Keratinocyte (primary cell): ENCODE results near the gene OTOP1. TPM values are rescaled to one million over a fixed set of nuclear protein-coding genes. Genes with fewer than 3 reads are reported as not detected.
A peak's percentile ranks its signal among the peaks of the same experiment; 100 is the strongest.

Experiments used
- DNase-seq: peaks from one replicate; pipeline ENCODE4 v3.0.0-alpha.2; 2011; ENCODE audit warnings: low read depth, missing footprints, low spot score
- FAIRE-seq: peaks from 2 replicates; lab custom pipeline; 2011; peaks lifted over from hg19 to GRCh38; lab: Jason Lieb, UNC
- H2AFZ ChIP-seq: 2 replicates; pipeline ENCODE4 v1.6.0; 2012; ENCODE audit warnings: low read length, control low read depth, inconsistent platforms; ENCODE audit not compliant: control insufficient read depth
- H3K27ac ChIP-seq: 2 replicates; pipeline ENCODE4 v1.5.1; 2011; ENCODE audit warnings: low read length; ENCODE audit not compliant: control insufficient read depth, insufficient read depth
- H3K27me3 ChIP-seq: 3 replicates; pipeline ENCODE4 v1.6.0; 2011; ENCODE audit warnings: low read length; ENCODE audit not compliant: control insufficient read depth, insufficient read depth; ENCODE audit errors: extremely low read depth
- H3K36me3 ChIP-seq, 2 experiments: 2 replicates in 1 of 2; 3 replicates in 1 of 2; pipeline ENCODE4 v1.5.1; 2011; ENCODE audit warnings: low read length in 2 of 2, mild to moderate bottlenecking in 1 of 2; ENCODE audit not compliant: control insufficient read depth in 2 of 2, insufficient read depth in 2 of 2; ENCODE audit errors: extremely low read depth in 1 of 2
- H3K4me1 ChIP-seq: 3 replicates; pipeline ENCODE4 v1.5.1; 2011; ENCODE audit warnings: low read length; ENCODE audit not compliant: control insufficient read depth, insufficient read depth; ENCODE audit errors: extremely low read depth
- H3K4me2 ChIP-seq: 3 replicates; pipeline ENCODE4 v1.6.0; 2011; ENCODE audit warnings: low read depth, low read length; ENCODE audit not compliant: control insufficient read depth, insufficient read depth; ENCODE audit errors: extremely low read depth
- H3K4me3 ChIP-seq, 3 experiments: fragments of 200-600 bp in 1 of 3; sonication (generic) in 1 of 3; 2 replicates in 2 of 3; 3 replicates in 1 of 3; pipeline ENCODE4 v1.5.1; 2011 to 2016; ENCODE audit warnings: low read length in 3 of 3, mild to moderate bottlenecking in 3 of 3, control low read depth in 2 of 3, inconsistent platforms in 1 of 3, low read depth in 1 of 3, mixed read lengths in 1 of 3, mixed run types in 1 of 3, moderate library complexity in 1 of 3; ENCODE audit not compliant: control insufficient read depth in 2 of 3, insufficient read depth in 2 of 3; ENCODE audit errors: extremely low read depth in 1 of 3
- H3K79me2 ChIP-seq: 2 replicates; pipeline ENCODE4 v1.6.0; 2012; ENCODE audit warnings: low read length; ENCODE audit not compliant: control insufficient read depth, insufficient read depth
- H3K9ac ChIP-seq: 3 replicates; pipeline ENCODE4 v1.6.0; 2011; ENCODE audit warnings: low read length; ENCODE audit not compliant: control insufficient read depth, insufficient read depth; ENCODE audit errors: extremely low read depth
- H3K9me1 ChIP-seq: 3 replicates; pipeline ENCODE4 v1.6.0; 2011; ENCODE audit warnings: low read length; ENCODE audit not compliant: control insufficient read depth, insufficient read depth; ENCODE audit errors: extremely low read depth
- H3K9me3 ChIP-seq: 2 replicates; pipeline ENCODE4 v1.5.1; 2012; ENCODE audit warnings: low read depth, low read length; ENCODE audit not compliant: control insufficient read depth
- H4K20me1 ChIP-seq: 3 replicates; pipeline ENCODE4 v1.6.0; 2011; ENCODE audit warnings: low read length; ENCODE audit not compliant: control insufficient read depth, insufficient read depth; ENCODE audit errors: extremely low read depth
- EZH2 ChIP-seq: IDR thresholded peaks from one replicate; pipeline ENCODE4 v1.6.1; 2012; ENCODE audit warnings: inconsistent platforms, mild to moderate bottlenecking, low read length, moderate library complexity
- dilution Hi-C: fragments of 300-500 bp; cut with MboI; formaldehyde crosslinking; loops from one replicate; pipeline ENCODE4 v1.7.0; 2020; ENCODE audit warnings: low sequenced_read_pairs; ENCODE audit not compliant: extremely low pct_ligation_motif_present
- polyA plus RNA-seq, 5 experiments: library from polyadenylated mRNA; depleted of rRNA in 3 of 5; stranded (reverse) in 3 of 5; stranded (forward) in 1 of 5; unstranded in 1 of 5; fragments of >200 nt; gene quantifications; 1 replicate in 1 of 5; 2 replicates in 3 of 5; 3 replicates in 1 of 5; pipeline versions ENCODE4 v1.2.1 to v1.2.3, GENCODE V29; 2011 to 2012; ENCODE audit warnings: missing spikeins in 2 of 5, low read depth in 1 of 5, low replicate concordance in 1 of 5
- TF ChIP-seq, protein P1 (sequence below), 3 experiments: IDR thresholded peaks in 1 of 3; conservative IDR thresholded peaks in 1 of 3; optimal IDR thresholded peaks in 1 of 3; 2 replicates in 2 of 3; 3 replicates in 1 of 3; pipeline versions ENCODE3 to v1.5.1; 2011; ENCODE audit warnings: low read length in 3 of 3, mild to moderate bottlenecking in 3 of 3, moderate library complexity in 2 of 3, control low read depth in 1 of 3, inconsistent platforms in 1 of 3; ENCODE audit not compliant: insufficient read depth in 2 of 3; ENCODE audit errors: extremely low read depth in 1 of 3

Gene OTOP1
- polyA plus RNA-seq, 1 donor (not counting 4 experiments of a cell fraction or from before 2014, with no cell fraction given): not detected

DNA sequence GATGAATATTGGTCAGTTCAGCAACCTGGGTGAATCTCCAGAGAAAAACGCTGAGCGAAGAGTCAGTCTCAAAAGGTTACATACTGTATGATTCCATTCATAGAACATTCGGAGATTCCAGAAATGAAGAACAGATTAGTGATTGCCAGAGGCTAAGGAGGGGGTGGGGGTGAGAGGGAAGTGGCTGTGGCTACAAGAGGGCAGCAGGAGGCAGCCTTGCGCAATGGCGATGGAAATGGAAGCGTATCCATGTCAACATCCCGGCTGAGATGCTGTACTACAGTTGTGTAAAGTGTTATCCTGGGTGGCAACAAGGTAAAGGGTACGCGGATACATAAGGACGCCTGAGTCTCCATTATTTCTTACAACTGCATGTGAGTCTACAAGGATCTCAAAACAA lies 45.2 kb upstream of the OTOP1 start:
- no peak overlapping the region for H3K4me3 ChIP-seq
- H3K4me1 ChIP-seq: peaks cover 18% of the 10 kb centered on the region
- H3K27ac ChIP-seq: no peak overlapping the region
- H4K20me1 ChIP-seq: no peaks in the 10 kb centered on the region
- no peaks in the 10 kb centered on the region for H3K27me3 ChIP-seq
- TF ChIP-seq, protein P1, sequence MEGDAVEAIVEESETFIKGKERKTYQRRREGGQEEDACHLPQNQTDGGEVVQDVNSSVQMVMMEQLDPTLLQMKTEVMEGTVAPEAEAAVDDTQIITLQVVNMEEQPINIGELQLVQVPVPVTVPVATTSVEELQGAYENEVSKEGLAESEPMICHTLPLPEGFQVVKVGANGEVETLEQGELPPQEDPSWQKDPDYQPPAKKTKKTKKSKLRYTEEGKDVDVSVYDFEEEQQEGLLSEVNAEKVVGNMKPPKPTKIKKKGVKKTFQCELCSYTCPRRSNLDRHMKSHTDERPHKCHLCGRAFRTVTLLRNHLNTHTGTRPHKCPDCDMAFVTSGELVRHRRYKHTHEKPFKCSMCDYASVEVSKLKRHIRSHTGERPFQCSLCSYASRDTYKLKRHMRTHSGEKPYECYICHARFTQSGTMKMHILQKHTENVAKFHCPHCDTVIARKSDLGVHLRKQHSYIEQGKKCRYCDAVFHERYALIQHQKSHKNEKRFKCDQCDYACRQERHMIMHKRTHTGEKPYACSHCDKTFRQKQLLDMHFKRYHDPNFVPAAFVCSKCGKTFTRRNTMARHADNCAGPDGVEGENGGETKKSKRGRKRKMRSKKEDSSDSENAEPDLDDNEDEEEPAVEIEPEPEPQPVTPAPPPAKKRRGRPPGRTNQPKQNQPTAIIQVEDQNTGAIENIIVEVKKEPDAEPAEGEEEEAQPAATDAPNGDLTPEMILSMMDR (optimal IDR thresholded peaks at IDR 0.05 in 1 of 3, IDR thresholded peaks at IDR 0.05 in 1 of 3, conservative IDR thresholded peaks at IDR 0.05 in 1 of 3; ENCODE audit: extremely low read depth in 1 of 3, insufficient read depth in 2 of 3, low read length in 3 of 3): peak in 1 of 3 experiments; percentile 30
- TF ChIP-seq EZH2: no peak
- H2AFZ ChIP-seq: no peak overlapping the region
- peaks cover 14 to 37% of the 10 kb centered on the region in 2 experiments for H3K36me3 ChIP-seq
- no peaks in the 10 kb centered on the region for H3K9me3 ChIP-seq
- no peaks in the 10 kb centered on the region for H3K9me1 ChIP-seq
- dilution Hi-C loops: no loop called here
- no peak overlapping the region for H3K4me2 ChIP-seq
- H3K9ac ChIP-seq: no peak overlapping the region
- H3K79me2 ChIP-seq: no peaks in the 10 kb centered on the region
- DNase-seq: no peak
- FAIRE-seq: no peak

DNA sequence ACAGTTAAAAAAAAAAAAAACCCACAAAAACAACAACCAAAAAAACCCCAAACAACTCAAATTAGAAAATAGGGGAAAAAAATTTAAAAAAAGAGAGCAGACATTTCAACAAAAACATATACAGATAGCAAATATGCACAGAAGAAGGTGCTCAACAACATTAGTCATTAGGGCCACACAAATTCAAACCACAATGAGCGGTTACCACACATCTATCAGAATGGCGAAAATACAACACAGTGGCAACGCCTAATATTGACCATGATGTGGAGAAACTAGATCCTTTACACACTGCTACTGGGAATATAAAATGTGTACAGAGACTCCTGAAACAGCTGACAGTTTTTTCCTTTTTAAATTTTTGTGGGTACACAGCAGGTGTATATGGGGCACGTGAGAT lies 43.8 kb upstream of the OTOP1 start:
- Histone ChIP-seq H4K20me1 (no peaks in the 10 kb centered on the region), H3K9ac (no peak overlapping the region), H3K9me3 (no peaks in the 10 kb centered on the region), H3K9me1 (no peaks in the 10 kb centered on the region), H2AFZ (no peak overlapping the region), H3K27me3 (no peaks in the 10 kb centered on the region), H3K27ac (peak overlapping the region; percentile 82), H3K4me2 (peak overlapping the region; percentile 25), H3K79me2 (no peaks in the 10 kb centered on the region), H3K4me3 (no peak overlapping the region), H3K36me3 (peaks cover 14 to 33% of the 10 kb centered on the region in 2 experiments), H3K4me1 (peaks cover 18% of the 10 kb centered on the region)
- FAIRE-seq (no peak), DNase-seq (no peak)
- dilution Hi-C loops: no loop called here
- no peak for TF ChIP-seq EZH2
- TF ChIP-seq, protein P1 (optimal IDR thresholded peaks at IDR 0.05 in 1 of 3, IDR thresholded peaks at IDR 0.05 in 1 of 3, conservative IDR thresholded peaks at IDR 0.05 in 1 of 3; ENCODE audit: extremely low read depth in 1 of 3, insufficient read depth in 2 of 3, low read length in 3 of 3): no peak
